DLD1 (cell line): ENCODE data around the gene TMEM132D.

ENCODE experiments used
- in situ Hi-C: cut with HindIII; loops from 2 replicates; pipeline ENCODE4 v1.10.0; 2017; ENCODE audit warnings: low sequenced_read_pairs

TMEM132D gene

DNA sequence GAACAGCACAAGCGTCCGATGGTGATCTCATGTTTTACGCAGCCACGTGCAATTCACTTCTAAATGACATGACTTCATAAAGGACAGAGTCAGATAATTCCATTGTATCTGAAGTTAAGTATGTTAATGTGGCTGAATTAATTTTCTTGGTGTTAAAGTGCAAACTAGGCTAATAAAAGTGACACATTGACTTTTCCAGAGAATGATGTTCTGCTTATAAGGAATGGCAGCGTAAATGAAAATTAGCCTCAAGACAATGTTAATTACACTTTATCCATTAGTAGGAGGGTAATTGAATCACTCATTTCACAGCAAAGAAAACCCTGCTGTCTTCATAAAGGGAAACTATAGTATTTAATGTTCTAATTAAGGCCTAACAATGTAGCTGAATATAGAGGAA lies 624.1 kb downstream of the TMEM132D start:
- in situ Hi-C loops, result no loop called here

GRCh38 chr12:129276361-129277060 lies 627.3 kb downstream of the TMEM132D start:
- in situ Hi-C loops, result no loop called here

GRCh38 chr12:129269756-129270495 lies 633.9 kb downstream of the TMEM132D start:
- in situ Hi-C loops, result no loop called here

- in situ Hi-C loops, result loop anchor here (5.0 kb wide), 1 partner anchor 33 kb away; no protein-coding TSS in a partner anchor
Measured at GRCh38 chr12:129258781-129259318, 645.0 kb downstream of the TMEM132D start.

DNA sequence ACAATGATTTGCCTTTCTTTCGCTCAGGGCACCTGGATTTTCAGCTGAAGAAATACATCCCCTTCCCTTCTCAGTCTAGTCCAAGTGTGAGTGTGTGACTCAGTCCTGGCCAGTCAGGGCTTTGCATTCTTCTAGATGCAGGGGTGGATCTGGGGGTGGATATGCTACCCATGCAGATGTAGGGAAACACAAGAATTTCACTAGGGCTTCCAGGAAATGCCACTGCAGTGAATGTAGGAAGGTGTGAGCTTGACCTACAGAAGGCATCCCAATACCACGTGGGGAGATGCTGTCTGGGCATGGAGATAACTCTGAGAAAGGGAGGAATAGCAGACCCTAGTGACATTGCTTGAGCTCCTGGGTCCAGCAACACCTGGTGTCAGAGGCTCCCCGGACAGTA lies 646.3 kb downstream of the TMEM132D start:
- in situ Hi-C loops, result loop anchor here (5.0 kb wide), 1 partner anchor 35 kb away; no protein-coding TSS in a partner anchor

GRCh38 chr12:129246630-129247029 lies 657.2 kb downstream of the TMEM132D start:
- in situ Hi-C loops, result no loop called here

GRCh38 chr12:129245769-129246168 lies 658.1 kb downstream of the TMEM132D start:
- in situ Hi-C loops, result no loop called here

GRCh38 chr12:129241852-129242251 lies 662.0 kb downstream of the TMEM132D start:
- in situ Hi-C loops, result no loop called here

GRCh38 chr12:129237881-129238280 lies 665.9 kb downstream of the TMEM132D start:
- in situ Hi-C loops, result no loop called here

DNA sequence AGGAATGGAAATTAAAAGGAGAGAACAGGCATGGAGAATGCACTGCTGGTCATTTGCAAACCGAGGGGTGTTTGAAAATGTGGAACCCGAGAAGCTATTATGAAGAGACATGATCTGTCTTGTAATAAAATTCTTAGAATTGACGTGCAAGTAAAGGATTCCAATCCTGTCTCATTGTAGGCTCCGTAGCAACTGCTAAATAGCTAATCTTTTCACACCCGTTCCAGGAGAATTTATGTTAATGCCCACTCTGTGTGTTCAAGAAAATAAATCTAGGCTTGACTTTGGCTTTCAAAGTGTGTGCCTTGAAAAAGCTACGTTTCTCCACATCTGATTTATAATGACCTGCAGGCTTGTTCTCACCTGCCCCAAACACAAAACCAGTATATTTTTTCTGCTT lies 669.6 kb downstream of the TMEM132D start:
- in situ Hi-C loops, result no loop called here

GRCh38 chr12:129231491-129231890 lies 672.3 kb downstream of the TMEM132D start:
- in situ Hi-C loops, result no loop called here

DNA sequence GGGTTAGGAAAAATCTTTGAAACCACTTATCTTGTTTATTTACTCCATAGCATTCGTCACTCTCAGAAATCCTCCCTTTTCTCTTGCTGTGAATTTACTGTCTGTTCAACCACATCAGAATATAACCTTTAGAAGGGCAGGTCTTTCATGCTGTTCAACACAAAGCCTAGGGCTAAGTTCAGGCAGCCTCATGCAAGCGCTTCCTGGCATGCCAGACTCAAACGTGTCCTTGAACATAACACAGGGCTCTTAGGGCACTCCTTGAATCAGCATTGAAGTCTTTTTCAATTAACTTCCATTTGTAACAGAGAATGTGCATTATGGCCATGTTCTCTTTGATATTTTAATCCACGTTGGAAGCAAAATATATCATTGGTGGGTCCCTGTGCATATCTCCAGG lies 672.8 kb downstream of the TMEM132D start:
- in situ Hi-C loops, result no loop called here

- in situ Hi-C loops, result no loop called here
Measured at GRCh38 chr12:129226851-129227250, 677.0 kb downstream of the TMEM132D start.

DNA sequence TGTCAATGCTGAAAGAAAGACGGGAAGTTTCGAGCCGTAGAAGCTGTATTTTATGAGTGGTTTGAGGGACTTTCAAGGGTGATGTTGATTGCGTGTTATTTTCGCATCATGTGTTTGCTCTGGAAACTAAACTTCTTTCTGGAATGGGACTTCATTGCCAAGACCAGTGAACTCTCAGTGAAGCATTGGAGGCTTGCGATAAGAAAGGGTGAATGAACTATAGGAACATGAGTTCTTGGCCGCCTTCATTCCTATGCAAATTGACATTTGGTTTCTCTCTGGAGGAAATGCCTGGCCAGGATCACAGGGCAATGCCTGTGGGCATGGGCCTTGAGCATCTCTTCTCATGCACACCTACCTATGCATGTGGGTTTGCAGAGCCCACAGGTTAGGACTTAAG lies 677.8 kb downstream of the TMEM132D start:
- in situ Hi-C loops, result no loop called here

DNA sequence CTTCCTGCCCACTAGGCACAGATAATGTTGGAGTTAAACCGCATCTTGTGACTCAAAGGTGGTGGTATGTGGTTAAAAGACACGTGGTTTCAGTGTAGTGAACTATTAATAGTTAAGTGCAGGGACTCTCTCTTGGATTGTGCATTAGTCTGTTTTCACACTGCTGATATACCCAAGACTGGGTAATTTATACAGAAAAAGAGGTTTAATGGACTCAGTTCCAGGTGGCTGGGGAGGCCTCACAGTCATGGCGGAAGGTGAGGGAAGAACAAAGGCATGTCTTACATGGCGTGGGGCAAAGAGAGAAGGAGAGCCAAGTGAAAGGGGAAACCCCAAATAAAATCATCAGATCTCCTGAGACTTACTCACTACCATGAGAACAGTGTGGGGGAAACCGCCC lies 688.3 kb downstream of the TMEM132D start:
- in situ Hi-C loops, result no loop called here

- in situ Hi-C loops, result no loop called here
Measured at GRCh38 chr12:129213551-129213950, 690.3 kb downstream of the TMEM132D start.

- in situ Hi-C loops, result no loop called here
Measured at GRCh38 chr12:129211862-129212630, 691.8 kb downstream of the TMEM132D start.

- in situ Hi-C loops, result no loop called here
Measured at GRCh38 chr12:129208566-129208965, 695.3 kb downstream of the TMEM132D start.

- in situ Hi-C loops, result no loop called here
Measured at GRCh38 chr12:129207084-129207483, 696.7 kb downstream of the TMEM132D start.

- in situ Hi-C loops, result no loop called here
Measured at GRCh38 chr12:129203456-129203855, 700.4 kb downstream of the TMEM132D start.

GRCh38 chr12:129202109-129202814 lies 701.6 kb downstream of the TMEM132D start:
- in situ Hi-C loops, result no loop called here
